ENCODE data around the gene UTP14C.
"Not testable (repeated sequence)": the region's sequence is repeated elsewhere in the genome, so short reads cannot be mapped to it uniquely, and the experiment has no call there.

UTP14C gene

DNA sequence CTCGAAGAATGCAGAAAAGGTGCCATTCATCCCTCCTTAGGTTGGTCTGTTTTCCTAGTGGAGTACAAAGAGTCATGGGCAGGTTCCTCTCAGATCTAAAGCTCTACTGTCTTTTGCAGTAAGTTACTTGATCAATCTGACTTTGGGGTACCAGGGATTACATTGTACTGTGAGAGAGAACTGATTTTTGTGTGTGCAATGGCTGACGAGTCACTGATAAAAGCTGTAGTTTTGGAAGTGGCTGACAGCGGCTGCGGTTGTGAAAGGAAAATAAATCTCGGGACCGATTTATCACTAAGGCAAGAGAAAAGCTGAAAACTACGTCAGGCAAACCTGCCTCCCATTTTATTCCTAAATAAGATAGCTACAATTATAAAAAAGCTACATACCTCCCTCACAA, 26.9 kb downstream of the UTP14C start:
- no peak for DNase-seq

DNA sequence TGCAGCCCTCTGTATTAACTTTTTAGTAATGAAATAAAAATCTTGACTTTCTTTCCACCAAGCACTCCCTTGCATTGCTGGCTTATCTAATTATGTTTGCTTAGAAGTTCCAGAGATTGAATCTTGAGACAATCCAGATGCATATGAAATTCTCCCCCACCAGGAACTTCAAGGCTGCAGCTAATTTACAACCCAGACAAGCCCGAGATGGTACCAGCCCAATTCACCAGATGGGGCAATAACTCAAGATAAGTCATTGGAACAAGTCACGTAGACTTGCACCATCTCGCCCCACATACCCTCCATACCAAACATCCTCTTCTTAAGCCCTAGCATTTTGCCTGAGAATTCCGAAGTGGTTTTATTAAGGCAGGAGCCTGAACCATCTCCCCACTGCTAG, 29.0 kb downstream of the UTP14C start:
- DNase-seq: no peak

DNA sequence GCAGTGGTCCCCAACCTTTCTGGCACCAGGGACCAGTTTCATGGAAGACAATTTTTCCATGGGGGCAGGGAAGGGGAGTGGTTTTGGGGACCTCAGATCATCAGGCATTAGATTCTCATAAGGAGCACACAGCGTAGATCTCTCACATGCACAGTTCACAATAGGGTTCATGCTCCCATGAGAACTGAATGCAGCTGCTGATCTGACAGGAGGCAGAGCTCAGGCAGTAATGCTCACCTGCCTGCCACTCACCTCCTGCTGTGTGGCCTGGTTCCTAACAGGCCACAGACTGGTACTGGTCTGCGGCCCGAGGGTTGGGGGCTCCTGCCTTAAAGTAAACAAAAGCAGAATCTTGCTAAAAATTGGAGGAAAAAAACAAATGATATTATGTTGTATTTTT, 36.6 kb downstream of the UTP14C start:
- not testable (repeated sequence) for DNase-seq

DNA sequence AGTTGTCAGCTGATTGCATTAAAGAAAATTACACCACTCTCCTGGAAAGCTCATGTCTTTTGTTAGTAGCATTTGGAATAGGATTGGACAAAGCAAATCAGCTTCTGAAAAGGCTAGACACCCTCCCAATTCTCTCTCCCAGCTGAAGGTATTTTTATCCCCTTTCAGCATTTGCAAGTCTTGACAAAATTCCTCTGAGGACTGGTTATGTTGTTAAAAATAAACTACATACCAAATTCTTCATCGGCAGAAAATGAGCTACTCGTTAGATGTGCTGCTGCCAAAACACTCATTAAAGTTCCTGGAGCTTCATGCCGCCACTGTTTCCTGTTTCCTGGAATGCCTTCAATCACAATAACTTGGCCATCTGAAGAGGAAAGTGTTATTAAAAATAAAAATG, 37.1 kb downstream of the UTP14C start:
- DNase-seq: no peak

DNA sequence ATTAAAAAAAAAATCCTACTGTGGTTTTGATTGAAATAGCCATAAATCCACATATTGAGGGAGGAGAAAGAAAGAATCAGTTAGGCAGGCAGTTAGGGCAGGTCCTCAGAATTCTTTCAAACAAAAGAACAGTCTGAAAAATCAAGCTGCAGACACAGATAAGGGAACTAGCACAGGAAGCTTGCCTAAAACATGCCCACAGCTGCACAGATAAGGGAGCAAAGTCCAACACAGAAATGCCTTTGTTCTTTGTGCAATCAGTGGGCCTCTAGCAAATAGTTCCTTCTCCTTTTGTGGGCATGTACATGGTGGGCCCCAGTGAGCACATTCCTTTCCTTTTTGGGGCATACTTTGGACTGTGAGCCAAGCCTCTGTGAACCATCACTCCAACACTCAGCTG, 42.7 kb downstream of the UTP14C start:
- DNase-seq: no peak

DNA sequence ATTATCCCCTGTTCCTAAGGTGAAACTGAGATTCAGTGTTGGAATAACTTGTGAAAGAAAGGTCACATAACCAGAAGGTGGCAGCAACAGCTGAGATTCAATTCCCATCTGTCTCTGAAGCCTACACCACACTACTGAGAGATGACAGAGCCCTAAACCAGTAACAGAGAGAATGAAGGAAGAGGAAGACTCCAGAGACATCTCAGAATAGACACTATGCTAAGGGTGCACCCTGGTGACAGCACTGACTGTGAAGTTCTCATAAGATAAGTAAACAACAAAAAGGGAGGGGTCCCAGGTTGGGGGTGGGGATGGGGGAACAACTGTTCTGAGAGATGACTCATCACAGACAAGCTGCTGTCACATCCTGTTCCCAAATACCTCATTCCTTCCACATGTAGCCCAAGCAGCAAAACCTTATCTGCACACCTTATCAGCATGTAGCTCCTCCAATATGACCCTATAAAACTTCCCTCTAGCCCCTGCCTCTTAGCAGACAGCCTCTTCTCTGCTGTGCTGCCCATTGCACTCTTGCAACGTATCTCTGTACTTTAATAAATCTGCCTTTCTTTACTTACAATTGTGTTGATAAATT, 46.5 kb downstream of the UTP14C start:
- DNase-seq: no peak
